GM19351 (cell line): Measurements from ENCODE around the gene NDUFB3.
"Not testable (repeated sequence)": the region's sequence is repeated elsewhere in the genome, so short reads cannot be mapped to it uniquely, and the experiment has no call there.

Experiments used
- ATAC-seq: cut with Tn5 transposase; IDR thresholded peaks from one replicate; pipeline ENCODE4 v1.9.1; 2021; ENCODE audit warnings: mild to moderate bottlenecking, moderate library complexity; ENCODE audit not compliant: unreplicated experiment

NDUFB3 gene

GRCh38 chr2:201071479-201072200 is at the start of gene NDUFB3, which contains the start of gene HYCC2:
Gene NDUFB3 (plus strand): TSS chr2:201072001. CDS start chr2:201078883, 6,882 bp downstream.
Gene HYCC2 (minus strand): TSS chr2:201071671. CDS start chr2:201024009, 47,662 bp downstream.
- ATAC-seq, result peak; percentile 96

- ATAC-seq, result no peak
These were observed 47.3 kb upstream of the NDUFB3 start for GRCh38 chr2:201024518-201024917.

DNA sequence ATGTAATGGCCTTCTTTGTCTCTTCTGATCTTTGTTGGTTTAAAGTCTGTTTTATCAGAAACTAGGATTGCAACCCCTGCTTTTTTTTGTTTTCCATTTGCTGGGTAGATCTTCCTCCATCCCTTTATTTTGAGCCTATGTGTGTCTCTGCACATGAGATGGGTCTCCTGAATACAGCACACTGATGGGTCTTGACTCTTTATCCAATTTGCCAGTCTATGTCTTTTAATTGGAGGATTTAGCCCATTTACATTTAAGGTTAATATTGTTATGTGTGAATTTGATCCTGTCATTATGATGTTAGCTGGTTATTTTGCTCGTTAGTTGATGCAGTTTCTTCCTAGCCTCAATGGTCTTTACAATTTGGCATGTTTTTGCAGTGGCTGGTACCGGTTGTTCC is 37.4 kb upstream of the NDUFB3 start:
- not testable (repeated sequence) for ATAC-seq

DNA sequence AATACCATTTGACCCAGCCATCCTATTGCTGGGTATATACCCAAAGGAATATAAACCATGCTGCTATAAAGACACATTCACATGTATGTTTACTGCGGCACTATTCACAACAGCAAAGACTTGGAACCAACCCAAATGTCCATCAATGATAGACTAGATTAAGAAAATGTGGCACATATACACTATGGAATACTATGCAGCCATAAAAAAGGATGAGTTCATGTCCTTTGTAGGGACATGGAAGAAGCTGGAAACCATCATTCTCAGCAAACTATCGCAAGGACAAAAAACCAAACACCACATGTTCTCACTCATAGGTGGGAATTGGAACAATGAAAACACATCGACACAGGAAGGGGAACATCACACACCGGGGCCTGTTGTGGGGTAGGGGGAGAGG is 33.4 kb upstream of the NDUFB3 start:
- not testable (repeated sequence) for ATAC-seq

DNA sequence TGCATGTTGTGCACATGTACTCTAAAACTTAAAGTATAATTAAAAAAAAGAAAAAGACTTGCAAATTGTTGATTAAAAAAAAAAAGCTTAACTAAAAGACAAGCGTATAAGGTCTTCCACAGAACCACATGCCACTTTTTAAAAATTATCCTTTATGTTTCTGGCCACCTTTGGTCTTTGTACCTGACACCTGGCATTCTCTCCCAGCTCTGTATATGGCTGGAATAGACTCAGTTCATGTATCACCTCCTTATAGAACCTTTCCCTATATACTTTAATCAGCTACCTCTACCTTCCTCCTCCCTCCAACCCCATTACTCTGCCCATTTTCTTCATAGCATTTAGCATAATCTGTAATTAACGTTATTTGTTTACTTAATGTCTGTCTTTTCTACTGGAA is 32.9 kb upstream of the NDUFB3 start:
- no peak for ATAC-seq

- no peak for ATAC-seq
These were observed 30.8 kb upstream of the NDUFB3 start for GRCh38 chr2:201040867-201041628.

GRCh38 chr2:201042451-201042850 is 29.4 kb upstream of the NDUFB3 start:
- ATAC-seq, result not testable (repeated sequence)

DNA sequence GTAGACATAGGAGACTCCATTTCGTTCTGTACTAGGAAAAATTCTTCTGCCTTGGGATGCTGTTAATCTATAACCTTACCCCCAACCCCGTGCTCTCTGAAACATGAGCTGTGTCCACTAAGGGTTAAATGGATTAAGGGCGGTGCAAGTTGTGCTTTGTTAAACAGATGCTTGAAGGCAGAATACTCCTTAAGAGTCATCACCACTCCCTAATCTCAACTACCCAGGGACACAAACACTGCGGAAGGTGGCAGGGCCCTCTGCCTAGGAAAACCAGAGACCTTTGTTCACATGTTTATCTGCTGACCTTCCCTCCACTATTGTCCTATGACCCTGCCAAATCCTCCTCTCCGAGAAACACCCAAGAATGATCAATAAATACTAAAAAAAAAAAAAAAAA is 28.8 kb upstream of the NDUFB3 start:
- not testable (repeated sequence) for ATAC-seq

- ATAC-seq, result no peak
These were observed 24.9 kb upstream of the NDUFB3 start for GRCh38 chr2:201046881-201047280.

- no peak for ATAC-seq
These were observed 22.3 kb upstream of the NDUFB3 start for GRCh38 chr2:201049455-201049854.

- no peak for ATAC-seq
These were observed 14.7 kb upstream of the NDUFB3 start for GRCh38 chr2:201057087-201057521.

- ATAC-seq, result no peak
These were observed 14.0 kb upstream of the NDUFB3 start for GRCh38 chr2:201057715-201058248.

DNA sequence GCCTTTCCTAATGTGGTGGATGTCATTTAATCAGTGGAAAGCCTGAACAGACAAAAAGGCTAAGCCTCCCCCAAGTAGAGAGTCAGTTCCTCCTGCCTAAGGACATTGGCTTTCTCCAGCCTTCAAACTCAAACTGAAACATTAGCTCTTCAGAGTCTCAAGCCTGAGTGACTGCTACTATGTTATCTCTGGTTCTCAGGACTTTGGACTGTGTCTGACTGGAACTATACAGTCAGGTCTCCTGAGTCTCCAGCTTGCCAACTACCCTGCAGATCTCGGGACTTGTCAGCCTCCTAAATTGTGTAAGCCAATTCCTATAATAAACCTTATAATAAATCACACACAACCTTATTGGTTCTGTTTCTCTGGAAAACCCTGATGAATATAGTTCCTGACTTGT is 12.9 kb upstream of the NDUFB3 start:
- no peak for ATAC-seq

DNA sequence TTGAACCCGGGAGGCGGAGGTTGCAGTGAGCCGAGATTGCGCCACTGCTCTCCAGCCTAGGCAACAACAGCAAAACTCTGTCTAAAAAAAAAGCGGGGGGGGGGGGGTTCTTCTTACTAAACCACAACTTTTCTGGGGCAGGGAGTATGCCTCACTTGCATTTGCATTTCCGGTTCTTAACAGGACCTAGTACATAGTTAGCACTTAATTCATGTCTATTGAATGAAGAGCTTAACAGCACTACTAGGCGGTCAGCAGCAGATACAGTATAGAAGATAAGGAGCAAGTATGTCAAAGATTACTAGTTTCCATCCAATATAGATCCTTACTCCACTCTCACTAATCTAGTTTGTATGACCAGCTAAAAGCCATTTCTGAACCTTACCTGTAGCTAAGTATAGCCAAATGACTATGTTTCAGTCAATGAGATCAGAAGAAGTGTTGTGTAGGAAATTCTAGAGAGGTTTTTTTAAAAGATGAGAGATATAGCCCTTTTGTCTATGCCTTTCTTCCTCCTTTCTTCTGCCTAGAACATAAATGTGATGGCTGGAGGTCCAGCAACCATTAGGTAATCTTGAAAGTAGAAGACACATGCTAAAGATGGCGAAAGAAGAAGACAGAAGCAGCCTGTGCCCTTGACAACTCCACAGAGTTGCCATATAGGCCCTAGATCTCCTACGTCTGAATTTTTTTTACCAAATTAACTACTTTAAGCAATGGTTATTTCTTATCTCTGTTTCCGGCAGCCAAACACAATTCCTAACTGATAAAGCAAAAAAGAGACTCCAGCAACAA is 11.6 kb upstream of the NDUFB3 start:
- ATAC-seq, result peak; percentile 65

DNA sequence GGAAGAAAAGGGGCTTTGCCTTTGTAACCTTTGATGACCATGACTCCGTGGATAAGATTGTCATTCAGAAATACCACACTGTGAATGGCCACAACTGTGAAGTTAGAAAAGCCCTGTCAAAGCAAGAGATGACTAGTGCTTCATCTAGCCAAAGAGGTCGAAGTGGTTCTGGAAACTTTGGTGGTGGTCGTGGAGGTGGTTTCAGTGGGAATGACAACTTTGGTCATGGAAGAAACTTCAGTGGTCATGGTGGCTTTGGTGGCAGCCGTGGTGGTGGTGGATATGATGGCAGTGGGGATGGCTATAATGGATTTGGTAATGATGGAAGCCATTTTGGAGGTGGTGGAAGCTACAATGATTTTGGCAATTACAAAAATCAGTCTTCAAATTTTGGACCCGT is 8.3 kb upstream of the NDUFB3 start:
- ATAC-seq, result not testable (repeated sequence)

GRCh38 chr2:201064797-201065329 is 6.9 kb upstream of the NDUFB3 start:
- ATAC-seq, result no peak

GRCh38 chr2:201070948-201071478 is 788 bp upstream of the NDUFB3 start:
- ATAC-seq, result peak; percentile 32

GRCh38 chr2:201072201-201072530 is 365 bp downstream of the NDUFB3 start:
- peak; percentile 0 for ATAC-seq

DNA sequence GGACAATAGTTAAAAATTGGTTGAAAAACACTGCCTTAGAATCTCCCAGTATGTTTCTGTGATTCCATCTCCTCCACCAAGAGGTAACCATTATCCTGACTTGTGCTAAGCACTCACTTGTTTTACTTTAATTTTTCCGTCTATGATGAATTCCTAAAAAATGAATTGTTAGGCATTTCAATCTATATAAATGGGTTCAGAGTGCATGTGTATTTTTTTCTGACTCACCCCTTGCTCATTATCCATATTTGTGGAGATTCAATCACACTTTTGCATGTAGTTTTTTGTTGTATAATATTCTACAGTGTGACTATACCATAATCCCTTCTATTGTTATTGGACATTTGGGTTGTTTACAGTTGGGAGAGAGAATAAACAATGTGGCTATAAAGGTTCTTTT is 1.3 kb downstream of the NDUFB3 start:
- no peak for ATAC-seq

- ATAC-seq, result no peak
These were observed 3.2 kb downstream of the NDUFB3 start for GRCh38 chr2:201074996-201075395.

DNA sequence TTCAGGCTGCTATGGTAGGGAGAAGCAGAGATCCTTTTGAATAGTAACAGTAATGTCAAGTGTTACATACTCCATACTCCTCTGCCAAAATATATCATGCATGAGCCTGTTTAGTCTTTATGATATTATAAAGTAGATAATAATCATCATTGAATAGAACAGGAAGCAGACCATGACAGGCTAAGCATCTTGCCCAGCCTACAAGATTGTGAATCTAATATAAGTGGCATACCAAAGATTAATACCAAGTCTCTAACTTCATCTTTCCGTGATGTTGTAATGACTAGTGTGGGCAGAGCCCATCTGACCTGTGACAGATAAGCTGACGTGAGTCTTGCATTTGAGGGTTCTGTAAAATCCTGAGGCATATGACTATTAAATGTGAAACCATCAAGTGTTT is 13.1 kb downstream of the NDUFB3 start:
- no peak for ATAC-seq
